ENCODE data around the gene MAP2. TPM values are rescaled to one million over a fixed set of nuclear protein-coding genes. Genes with fewer than 3 reads are reported as not detected.

The MAP2 gene
- total RNA-seq, 1 experiment from 2014 or later: 7.6 TPM

GRCh38 chr2:209565896-209566582 is 142.2 kb downstream of the MAP2 start (continued):
- TF ChIP-seq MYBL2 (CRISPR knock-in tag; IDR thresholded peaks at IDR 0.05) (no peak), SOX15 (CRISPR knock-in tag; IDR thresholded peaks at IDR 0.05) (no peak)

GRCh38 chr2:209570194-209570593 is 146.3 kb downstream of the MAP2 start:
- H3K4me3 Mint-ChIP-seq: no peak overlapping the region
- H3K36me3 Mint-ChIP-seq: no peaks in the 10 kb centered on the region
- H3K27ac Mint-ChIP-seq: no peak overlapping the region
- no peaks in the 10 kb centered on the region for H3K9me3 Mint-ChIP-seq
- TF ChIP-seq KAT7 (CRISPR knock-in tag; IDR thresholded peaks at IDR 0.05; ENCODE audit: borderline replicate concordance): no peak
- TF ChIP-seq FOXK1 (CRISPR knock-in tag; IDR thresholded peaks at IDR 0.05): no peak
- no peak for TF ChIP-seq ZNF121 (CRISPR knock-in tag; IDR thresholded peaks at IDR 0.05)
- TF ChIP-seq PRRX2 (CRISPR knock-in tag; IDR thresholded peaks at IDR 0.05): no peak
- no peak for TF ChIP-seq MLX (CRISPR knock-in tag; IDR thresholded peaks at IDR 0.05)
- TF ChIP-seq ZBTB43 (CRISPR knock-in tag; IDR thresholded peaks at IDR 0.05): no peak
- TF ChIP-seq ZNF138 (CRISPR knock-in tag; conservative IDR thresholded peaks at IDR 0.05): no peak
- TF ChIP-seq HMGXB4 (CRISPR knock-in tag; IDR thresholded peaks at IDR 0.05): no peak
- no peak for TF ChIP-seq GABPB1 (CRISPR knock-in tag; IDR thresholded peaks at IDR 0.05)
- no peak for TF ChIP-seq NFE2L1 (CRISPR knock-in tag; IDR thresholded peaks at IDR 0.05)
- no peak for TF ChIP-seq ZNF219 (CRISPR knock-in tag; IDR thresholded peaks at IDR 0.05; ENCODE audit: borderline replicate concordance)
- TF ChIP-seq CREM (CRISPR knock-in tag; IDR thresholded peaks at IDR 0.05): no peak
- TF ChIP-seq TEAD4 (CRISPR knock-in tag; IDR thresholded peaks at IDR 0.05): no peak
- no peak for TF ChIP-seq ZNF396 (CRISPR knock-in tag; IDR thresholded peaks at IDR 0.05; ENCODE audit: borderline replicate concordance)
- no peak for TF ChIP-seq E2F1 (CRISPR knock-in tag; IDR thresholded peaks at IDR 0.05)
- no peak for TF ChIP-seq ATF3 (CRISPR knock-in tag; conservative IDR thresholded peaks at IDR 0.05)
- no peak for TF ChIP-seq ARID4B (CRISPR knock-in tag; IDR thresholded peaks at IDR 0.05; ENCODE audit: borderline replicate concordance)
- TF ChIP-seq CTCF (IDR thresholded peaks at IDR 0.05): no peak
- POLR2A ChIA-PET: no interaction called here
- H3K27me3 Mint-ChIP-seq (ENCODE audit: low read depth): no peaks in the 10 kb centered on the region
- CTCF ChIA-PET: no interaction called here
- no peaks in the 10 kb centered on the region for H3K4me1 Mint-ChIP-seq
- ATAC-seq (no peak), DNase-seq (ENCODE audit: low spot score) (no peak)
